ENCODE measurements around the gene PRDM8. TPM values are rescaled to one million over a fixed set of nuclear protein-coding genes. Genes with fewer than 3 reads are reported as not detected.

PRDM8 gene
- total RNA-seq, 4 donors from 2014 or later = 3.5 to 12.6 (median 10.3) TPM

DNA sequence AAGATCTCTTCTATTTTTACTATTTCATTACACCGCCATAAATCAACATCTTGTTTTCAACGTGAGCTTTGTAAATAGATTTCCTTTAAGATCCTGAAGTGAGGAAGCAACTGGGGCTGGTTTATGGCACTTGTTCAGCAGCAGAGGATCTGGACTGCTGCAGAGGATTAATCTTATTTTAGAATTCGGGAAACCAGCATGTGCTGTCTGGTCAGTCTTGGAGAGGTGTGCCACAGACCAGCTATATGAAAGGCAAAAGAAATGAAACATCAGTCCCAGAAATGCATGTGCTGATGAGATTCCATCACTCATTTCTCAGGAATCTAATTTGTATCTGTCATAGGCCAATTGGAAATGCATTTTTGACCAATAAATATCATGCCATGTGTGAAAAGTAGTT is 23.4 kb downstream of the PRDM8 start:
- Histone ChIP-seq H3K9me3 (no peaks in the 10 kb centered on the region), H3K27ac (no peak overlapping the region), H3K27me3 (peaks cover 0 to 15% of the 10 kb centered on the region in 2 donors), H3K4me3 (no peak overlapping the region), H3K4me1 (no peaks in the 10 kb centered on the region), H3K36me3 (no peaks in the 10 kb centered on the region)
- TF ChIP-seq EP300 (IDR thresholded peaks at IDR 0.05) = no peak
- no peak for DNase-seq (ENCODE audit: low spot score in 2 of 2)
- 32 to 41% methylated on average over 3 of the region's 3 CpGs for WGBS, 2 donors

DNA sequence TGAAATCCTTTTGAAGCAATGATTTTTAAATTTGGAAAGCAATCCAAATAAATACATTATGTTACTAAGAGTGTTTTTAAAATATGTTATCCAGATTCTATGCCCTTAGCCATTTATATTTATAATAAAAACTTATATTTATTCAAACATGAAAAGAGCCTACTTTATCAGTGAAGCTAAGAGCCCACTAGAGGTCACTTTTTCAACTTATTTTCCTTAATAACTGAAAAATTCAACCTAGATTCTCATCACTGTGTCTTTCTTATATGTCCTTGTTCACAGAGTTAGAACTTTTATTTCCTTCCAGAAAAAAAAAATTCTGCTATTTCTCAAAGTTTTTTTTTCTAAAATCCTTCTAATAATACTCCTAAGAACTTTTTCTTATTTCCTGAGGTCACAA is 23.9 kb downstream of the PRDM8 start:
- no peak overlapping the region for H3K4me3 ChIP-seq
- no peaks in the 10 kb centered on the region for H3K4me1 ChIP-seq
- TF ChIP-seq EP300 (IDR thresholded peaks at IDR 0.05) (no peak), POLR2A (IDR thresholded peaks at IDR 0.05) (no peak)
- TF ChIP-seq, protein P1, sequence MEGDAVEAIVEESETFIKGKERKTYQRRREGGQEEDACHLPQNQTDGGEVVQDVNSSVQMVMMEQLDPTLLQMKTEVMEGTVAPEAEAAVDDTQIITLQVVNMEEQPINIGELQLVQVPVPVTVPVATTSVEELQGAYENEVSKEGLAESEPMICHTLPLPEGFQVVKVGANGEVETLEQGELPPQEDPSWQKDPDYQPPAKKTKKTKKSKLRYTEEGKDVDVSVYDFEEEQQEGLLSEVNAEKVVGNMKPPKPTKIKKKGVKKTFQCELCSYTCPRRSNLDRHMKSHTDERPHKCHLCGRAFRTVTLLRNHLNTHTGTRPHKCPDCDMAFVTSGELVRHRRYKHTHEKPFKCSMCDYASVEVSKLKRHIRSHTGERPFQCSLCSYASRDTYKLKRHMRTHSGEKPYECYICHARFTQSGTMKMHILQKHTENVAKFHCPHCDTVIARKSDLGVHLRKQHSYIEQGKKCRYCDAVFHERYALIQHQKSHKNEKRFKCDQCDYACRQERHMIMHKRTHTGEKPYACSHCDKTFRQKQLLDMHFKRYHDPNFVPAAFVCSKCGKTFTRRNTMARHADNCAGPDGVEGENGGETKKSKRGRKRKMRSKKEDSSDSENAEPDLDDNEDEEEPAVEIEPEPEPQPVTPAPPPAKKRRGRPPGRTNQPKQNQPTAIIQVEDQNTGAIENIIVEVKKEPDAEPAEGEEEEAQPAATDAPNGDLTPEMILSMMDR (IDR thresholded peaks at IDR 0.05) = peak in 1 of 5 experiments; percentile 11
- no peaks in the 10 kb centered on the region for H3K36me3 ChIP-seq
- H3K9me3 ChIP-seq = no peaks in the 10 kb centered on the region
- peaks cover 0 to 15% of the 10 kb centered on the region in 2 donors for H3K27me3 ChIP-seq
- no peak overlapping the region for H3K27ac ChIP-seq
- DNase-seq (ENCODE audit: low spot score in 2 of 2) = no peak

DNA sequence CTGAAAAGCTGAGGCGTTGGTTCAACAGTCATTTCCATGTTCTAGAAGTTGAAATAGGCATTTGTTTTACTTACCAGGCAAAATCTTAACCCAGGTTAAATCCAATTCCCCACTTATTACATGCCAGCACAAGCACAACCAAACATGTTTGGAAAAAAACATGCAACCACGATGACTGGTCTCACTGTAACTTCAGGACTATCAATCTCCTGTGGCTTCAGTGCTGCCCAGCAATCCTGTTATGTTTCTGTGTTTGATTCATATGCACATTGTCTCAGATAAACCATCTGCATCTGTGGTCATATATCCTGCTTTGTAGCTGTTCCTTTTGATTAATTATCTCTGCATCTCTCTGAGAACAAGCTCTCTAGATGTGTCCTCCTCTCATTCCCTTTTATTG is 28.3 kb downstream of the PRDM8 start:
- DNase-seq (ENCODE audit: low spot score in 2 of 2) = no peak
- TF ChIP-seq POLR2A (IDR thresholded peaks at IDR 0.05) (no peak), EP300 (IDR thresholded peaks at IDR 0.05) (no peak)
- TF ChIP-seq, protein P1 (IDR thresholded peaks at IDR 0.05) = no peak
- Histone ChIP-seq H3K27me3 (peaks cover 0 to 4% of the 10 kb centered on the region in 2 donors), H3K9me3 (no peaks in the 10 kb centered on the region), H3K27ac (no peak overlapping the region), H3K4me3 (no peak overlapping the region), H3K4me1 (no peaks in the 10 kb centered on the region), H3K36me3 (no peaks in the 10 kb centered on the region)
- WGBS, 2 donors = 65 to 71% methylated on average over 2 of the region's 2 CpGs

DNA sequence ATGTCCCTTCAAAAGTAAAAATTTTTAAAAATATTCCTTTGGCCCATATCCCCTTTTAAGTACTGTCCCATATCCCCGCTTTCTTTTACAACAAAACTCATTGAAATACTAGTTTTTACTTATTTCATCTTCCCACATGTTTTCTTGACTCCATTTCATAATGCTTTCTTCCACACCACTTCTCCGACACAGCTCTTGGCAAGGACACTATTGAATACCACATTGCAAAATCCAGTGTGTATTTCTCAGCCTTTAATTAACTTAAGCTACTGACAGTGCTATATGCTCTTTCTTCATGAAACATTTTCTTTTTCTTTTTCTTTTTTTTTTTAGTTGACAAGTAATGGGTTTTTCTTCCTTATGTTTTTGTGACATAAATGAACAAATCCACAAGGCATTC is 28.8 kb downstream of the PRDM8 start:
- TF ChIP-seq, protein P1 (IDR thresholded peaks at IDR 0.05) = no peak
- TF ChIP-seq POLR2A (IDR thresholded peaks at IDR 0.05) (no peak), EP300 (IDR thresholded peaks at IDR 0.05) (no peak)
- no peaks in the 10 kb centered on the region for H3K4me1 ChIP-seq
- H3K36me3 ChIP-seq = no peaks in the 10 kb centered on the region
- no peak overlapping the region for H3K4me3 ChIP-seq
- no peaks in the 10 kb centered on the region for H3K9me3 ChIP-seq
- WGBS, 2 donors = 42 to 85% methylated on average over 2 of the region's 2 CpGs
- H3K27ac ChIP-seq = no peak overlapping the region
- no peak for DNase-seq (ENCODE audit: low spot score in 2 of 2)
- peaks cover 0 to 4% of the 10 kb centered on the region in 2 donors for H3K27me3 ChIP-seq

DNA sequence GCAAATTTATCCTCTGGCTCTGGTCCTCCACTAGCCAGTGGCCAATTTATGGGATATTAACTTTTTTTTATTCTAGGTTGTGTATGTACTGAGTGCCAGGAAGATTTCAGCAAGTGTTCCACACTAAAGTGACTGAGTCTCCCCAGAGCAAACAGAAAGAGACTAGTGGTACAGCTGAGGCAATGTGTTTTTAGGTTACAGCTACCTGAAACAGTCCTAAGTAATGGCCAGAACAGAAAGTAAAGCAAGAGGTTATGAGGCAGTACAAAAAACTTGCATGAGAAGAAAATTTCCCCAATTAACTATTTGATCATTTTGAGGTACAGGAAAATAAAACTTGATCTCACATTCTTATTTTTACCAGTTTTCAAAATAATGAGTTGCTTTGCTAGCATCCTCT is 31.2 kb downstream of the PRDM8 start:
- TF ChIP-seq EP300 (IDR thresholded peaks at IDR 0.05) = no peak
- TF ChIP-seq, protein P1 (IDR thresholded peaks at IDR 0.05) = no peak
- no peak for TF ChIP-seq POLR2A (IDR thresholded peaks at IDR 0.05)
- no peak for DNase-seq (ENCODE audit: low spot score in 2 of 2)
- H3K9me3 ChIP-seq = no peaks in the 10 kb centered on the region
- H3K36me3 ChIP-seq = no peaks in the 10 kb centered on the region
- no peaks in the 10 kb centered on the region for H3K27me3 ChIP-seq
- H3K27ac ChIP-seq = no peak overlapping the region
- no peak overlapping the region for H3K4me3 ChIP-seq
- no peaks in the 10 kb centered on the region for H3K4me1 ChIP-seq

DNA sequence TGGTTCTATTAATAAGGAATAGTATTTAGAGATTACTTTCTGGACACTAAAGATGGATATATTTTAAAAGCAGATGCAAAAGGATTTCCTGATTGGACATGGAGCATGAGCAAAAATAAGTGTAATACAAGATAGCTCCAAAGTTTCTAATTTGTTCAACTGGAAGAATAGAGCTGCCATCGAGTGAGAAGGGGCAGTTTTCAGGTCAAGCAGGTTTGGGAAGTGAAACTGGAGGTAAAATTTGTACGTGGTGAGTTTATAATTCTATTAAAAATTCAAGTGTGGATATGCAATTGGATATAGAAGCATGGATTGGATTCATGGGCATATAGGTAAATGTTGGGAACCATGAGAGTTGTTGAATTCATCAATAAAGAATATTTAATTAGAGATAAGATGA is 31.8 kb downstream of the PRDM8 start:
- Histone ChIP-seq H3K4me1 (no peaks in the 10 kb centered on the region), H3K9me3 (no peaks in the 10 kb centered on the region), H3K27me3 (no peaks in the 10 kb centered on the region), H3K27ac (no peak overlapping the region), H3K36me3 (no peaks in the 10 kb centered on the region), H3K4me3 (no peak overlapping the region)
- DNase-seq (ENCODE audit: low spot score in 2 of 2) = no peak
- WGBS, 2 donors = 63 to 65% methylated on average over 2 of the region's 2 CpGs
- TF ChIP-seq EP300 (IDR thresholded peaks at IDR 0.05) (no peak), POLR2A (IDR thresholded peaks at IDR 0.05) (no peak)
- TF ChIP-seq, protein P1 (IDR thresholded peaks at IDR 0.05) = no peak

All from tibial nerve (tissue), 4 donors.